SK-N-MC (cell line): Measurements from ENCODE around the gene AP5B1.

Experiments used
- EZH2 ChIP-seq: fragments of 200-600 bp; sonication (generic); IDR thresholded peaks from one replicate; pipeline ENCODE4 v1.6.1; 2017; ENCODE audit warnings: antibody characterized with exemption
- POLR2AphosphoS5 ChIP-seq: IDR thresholded peaks from 2 replicates; pipeline ENCODE4 v1.6.1; 2012; ENCODE audit warnings: mild to moderate bottlenecking, low read depth, low read length, borderline replicate concordance

DNA sequence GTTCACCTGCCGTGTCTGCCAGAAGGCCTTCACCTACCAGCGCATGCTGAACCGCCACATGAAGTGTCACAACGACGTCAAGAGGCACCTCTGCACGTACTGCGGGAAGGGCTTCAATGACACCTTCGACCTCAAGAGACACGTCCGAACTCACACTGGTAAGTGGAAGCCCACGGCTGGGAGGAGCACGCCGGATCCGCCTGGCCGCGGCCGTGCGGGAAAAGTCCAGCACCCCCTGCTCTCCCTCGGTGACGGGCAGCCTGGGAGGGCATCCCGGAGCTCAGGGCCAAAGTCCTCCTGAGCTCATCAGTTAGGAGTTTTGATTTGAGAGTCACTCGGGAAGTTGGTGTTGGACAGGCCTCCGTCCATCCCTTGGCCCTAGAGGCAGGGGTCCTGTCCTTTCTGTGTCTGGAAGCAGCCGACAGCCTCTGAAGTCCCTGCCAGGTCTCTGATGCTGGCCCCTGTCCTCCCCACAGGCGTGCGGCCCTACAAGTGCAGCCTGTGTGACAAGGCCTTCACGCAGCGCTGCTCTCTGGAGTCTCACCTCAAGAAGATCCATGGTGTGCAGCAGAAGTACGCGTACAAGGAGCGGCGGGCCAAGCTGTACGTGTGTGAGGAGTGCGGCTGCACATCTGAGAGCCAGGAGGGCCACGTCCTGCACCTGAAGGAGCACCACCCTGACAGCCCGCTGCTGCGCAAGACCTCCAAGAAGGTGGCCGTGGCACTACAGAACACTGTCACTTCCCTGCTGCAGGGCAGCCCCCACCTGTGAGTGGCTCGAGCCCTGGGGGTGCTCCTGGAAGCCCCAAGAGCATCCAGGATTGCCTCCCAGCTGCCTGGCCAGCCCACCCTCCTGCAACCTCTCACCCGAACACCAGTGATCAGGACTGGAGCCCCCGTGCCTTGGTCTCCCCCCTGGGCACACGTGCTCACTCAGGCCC lies 14.1 kb upstream of the AP5B1 start:
- no peak for TF ChIP-seq EZH2
- no peak for TF ChIP-seq POLR2AphosphoS5
